Gastrocnemius medialis (tissue), 4 donors: ENCODE measurements around the gene GNB1.

Source experiments
- POLR2A ChIP-seq, 2 donors: fragments of 450-650 bp; IDR thresholded peaks; one replicate each; pipeline ENCODE4 v1.6.1; 2017; ENCODE audit warnings: antibody characterized with exemption in 2 of 2, mild to moderate bottlenecking in 2 of 2, moderate library complexity in 2 of 2
- TF ChIP-seq, protein P1 (sequence below), 5 experiments: fragments of 450-650 bp in 3 of 5; fragments of 200-600 bp in 2 of 5; sonication (generic) in 2 of 5; IDR thresholded peaks in 4 of 5; conservative IDR thresholded peaks in 1 of 5; 1 replicate in 4 of 5; 2 replicates in 1 of 5; pipeline ENCODE4 v1.5.1; 2016 to 2019; ENCODE audit warnings: antibody characterized with exemption in 5 of 5, mild to moderate bottlenecking in 3 of 5, moderate library complexity in 3 of 5

DNA sequence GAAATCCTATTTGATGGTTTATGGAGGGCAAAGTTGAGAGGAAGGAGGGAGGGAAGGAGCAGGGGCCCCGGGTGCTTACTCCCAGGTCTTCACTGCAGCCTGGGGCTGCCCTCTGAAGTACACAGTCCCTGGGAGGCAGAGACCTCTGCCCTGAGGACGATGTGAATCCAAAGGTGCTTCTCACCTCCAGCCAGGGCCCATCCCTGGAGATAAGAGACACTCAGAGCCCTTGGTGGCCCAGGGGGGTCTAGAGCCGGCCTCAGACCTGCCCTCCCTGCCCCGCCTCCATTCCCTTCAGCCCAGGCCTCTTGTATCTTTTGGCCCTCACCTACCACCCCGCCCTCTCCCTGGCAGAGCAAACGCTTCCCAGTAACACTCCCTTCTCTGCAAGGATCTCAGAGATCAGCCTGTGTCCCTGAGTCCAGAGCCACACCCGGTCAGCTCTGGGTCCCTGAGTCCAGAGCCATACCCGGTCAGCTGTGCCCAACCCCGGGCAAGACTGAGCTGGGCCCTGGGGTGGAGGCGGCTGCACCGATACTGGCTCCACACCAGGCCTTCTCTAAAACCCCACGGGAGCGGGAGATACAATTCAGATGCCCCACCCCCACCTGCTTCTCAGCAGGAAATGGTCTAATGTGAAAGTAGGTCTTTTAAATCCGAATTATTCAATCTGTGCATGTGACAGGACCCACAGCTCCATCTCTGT, 3.6 kb upstream of the GNB1 start:
- TF ChIP-seq, protein P1, sequence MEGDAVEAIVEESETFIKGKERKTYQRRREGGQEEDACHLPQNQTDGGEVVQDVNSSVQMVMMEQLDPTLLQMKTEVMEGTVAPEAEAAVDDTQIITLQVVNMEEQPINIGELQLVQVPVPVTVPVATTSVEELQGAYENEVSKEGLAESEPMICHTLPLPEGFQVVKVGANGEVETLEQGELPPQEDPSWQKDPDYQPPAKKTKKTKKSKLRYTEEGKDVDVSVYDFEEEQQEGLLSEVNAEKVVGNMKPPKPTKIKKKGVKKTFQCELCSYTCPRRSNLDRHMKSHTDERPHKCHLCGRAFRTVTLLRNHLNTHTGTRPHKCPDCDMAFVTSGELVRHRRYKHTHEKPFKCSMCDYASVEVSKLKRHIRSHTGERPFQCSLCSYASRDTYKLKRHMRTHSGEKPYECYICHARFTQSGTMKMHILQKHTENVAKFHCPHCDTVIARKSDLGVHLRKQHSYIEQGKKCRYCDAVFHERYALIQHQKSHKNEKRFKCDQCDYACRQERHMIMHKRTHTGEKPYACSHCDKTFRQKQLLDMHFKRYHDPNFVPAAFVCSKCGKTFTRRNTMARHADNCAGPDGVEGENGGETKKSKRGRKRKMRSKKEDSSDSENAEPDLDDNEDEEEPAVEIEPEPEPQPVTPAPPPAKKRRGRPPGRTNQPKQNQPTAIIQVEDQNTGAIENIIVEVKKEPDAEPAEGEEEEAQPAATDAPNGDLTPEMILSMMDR (IDR thresholded peaks at IDR 0.05 in 4 of 5, conservative IDR thresholded peaks at IDR 0.05 in 1 of 5), result no peak
- TF ChIP-seq POLR2A (IDR thresholded peaks at IDR 0.05), result no peak
